BLaER1 treated with 17β-estradiol and CSF1 and Interleukin-3, amounts not matched to agents 10 nM and 100 nM (cell line): Measurements from ENCODE around the gene STK24.
"Not testable (repeated sequence)": the region's sequence is repeated elsewhere in the genome, so short reads cannot be mapped to it uniquely, and the experiment has no call there.

ENCODE experiments used
- H3K27ac ChIP-seq, 11 experiments: shearing (Covaris generic); formaldehyde crosslinking; 2 replicates each; pipeline ENCODE4 v1.8.1; 2022
- H3K27me3 ChIP-seq, 11 experiments: shearing (Covaris generic); formaldehyde crosslinking; 2 replicates each; pipeline ENCODE4 v1.8.1; 2022
- H3K36me3 ChIP-seq, 11 experiments: shearing (Covaris generic); formaldehyde crosslinking; 2 replicates each; pipeline ENCODE4 v1.8.1; 2022
- H3K4me1 ChIP-seq, 10 experiments: shearing (Covaris generic); formaldehyde crosslinking; 2 replicates each; pipeline ENCODE4 v1.8.1; 2022
- H3K4me2 ChIP-seq, 11 experiments: shearing (Covaris generic); formaldehyde crosslinking; 2 replicates each; pipeline ENCODE4 v1.8.1; 2022
- H3K4me3 ChIP-seq, 10 experiments: shearing (Covaris generic); formaldehyde crosslinking; 2 replicates each; pipeline ENCODE4 v1.8.1; 2022
- H3K9ac ChIP-seq, 11 experiments: shearing (Covaris generic); formaldehyde crosslinking; 2 replicates each; pipeline ENCODE4 v1.8.1; 2022
- H3K9me3 ChIP-seq, 11 experiments: shearing (Covaris generic); formaldehyde crosslinking; replicated peaks in 1 of 11; 2 replicates each; pipeline ENCODE4 v1.8.1; 2022
- H4K20me1 ChIP-seq, 11 experiments: shearing (Covaris generic); formaldehyde crosslinking; 2 replicates each; pipeline ENCODE4 v1.8.1; 2022
- Cebpa-rat ChIP-seq, 11 experiments: shearing (Covaris generic); IDR thresholded peaks; 2 replicates each; pipeline ENCODE4 v1.8.1; 2022

The STK24 gene

DNA sequence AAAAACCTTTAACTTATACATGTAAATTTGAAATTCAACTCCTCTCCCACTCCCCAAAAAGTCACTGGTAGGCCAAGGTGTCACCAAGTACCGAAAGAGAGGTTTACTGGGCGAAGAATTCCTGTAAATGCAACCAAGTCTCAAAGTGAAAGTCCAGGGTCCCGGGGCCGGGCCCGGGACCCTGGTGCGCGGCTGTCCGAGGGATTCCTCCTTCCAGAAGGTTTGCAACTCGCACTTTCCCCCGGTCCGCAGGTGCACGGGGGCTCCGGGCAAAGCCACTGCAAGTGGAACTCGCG lies 1.1 kb downstream of the STK24 start:
- H3K36me3 ChIP-seq, result peaks cover 0 to 5% (median 0%) of the 10 kb centered on the region in 11 experiments; a peak in 5 of 22 replicates
- peak overlapping the region; percentile 96 to 99 (median 98) for H3K9ac ChIP-seq
- H4K20me1 ChIP-seq, result peaks cover 49 to 59% (median 57%) of the 10 kb centered on the region in 11 experiments
- peak overlapping the region; percentile 98 to 100 (median 98) for H3K4me3 ChIP-seq
- H3K4me2 ChIP-seq, result peak overlapping the region; percentile 86 to 98 (median 94)
- H3K4me1 ChIP-seq, result peaks cover 51 to 61% (median 52%) of the 10 kb centered on the region in 10 experiments
- no peaks in the 10 kb centered on the region for H3K27me3 ChIP-seq
- no peaks in the 10 kb centered on the region for H3K9me3 ChIP-seq
- H3K27ac ChIP-seq, result peak overlapping the region; percentile 89 to 99 (median 97)
- no peak for TF ChIP-seq Cebpa-rat (IDR thresholded peaks at IDR 0.05)

DNA sequence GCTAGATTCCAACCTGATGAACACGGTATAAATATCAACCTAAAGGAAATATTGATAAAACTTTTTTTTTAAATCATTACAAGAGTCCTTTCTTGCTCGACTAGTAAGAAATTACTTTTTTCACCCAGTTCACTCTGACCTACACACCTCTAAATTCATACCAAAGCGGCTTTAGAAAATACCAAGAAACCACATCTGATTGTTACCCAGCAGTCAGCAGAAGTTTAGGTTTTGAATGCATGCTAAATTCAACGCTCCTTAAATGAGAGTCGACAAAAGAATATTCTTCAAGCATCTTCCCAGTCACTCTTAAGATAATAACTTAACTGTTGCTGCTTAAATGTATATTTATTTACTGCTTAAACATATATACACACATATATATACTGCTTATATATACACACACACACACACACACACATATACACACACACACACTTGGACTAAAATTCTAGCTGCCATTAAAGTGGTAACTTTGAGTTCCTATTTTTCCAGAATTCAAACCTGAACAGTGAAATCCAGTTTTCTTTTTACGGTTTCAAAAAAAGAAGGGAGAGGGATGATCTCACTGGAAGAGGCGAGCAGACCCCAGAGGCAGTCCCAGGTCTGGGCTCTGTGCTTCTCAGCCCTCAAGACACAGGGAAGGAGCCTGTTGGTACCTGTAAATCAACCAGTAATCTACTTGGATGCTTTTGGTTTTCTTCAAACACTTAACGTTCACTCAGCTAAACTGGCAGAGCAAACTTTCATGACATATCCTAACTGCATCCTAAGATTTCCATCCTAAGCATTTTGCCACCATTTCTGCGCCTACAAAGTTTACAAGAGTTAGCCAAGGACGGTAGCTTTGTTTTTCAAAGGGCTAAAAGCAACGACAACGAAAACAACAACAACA lies 1.7 kb downstream of the STK24 start:
- peak overlapping the region; percentile 86 to 98 (median 94) for H3K4me2 ChIP-seq
- H3K27ac ChIP-seq, result peak overlapping the region; percentile 89 to 99 (median 97)
- no peaks in the 10 kb centered on the region for H3K9me3 ChIP-seq
- peaks cover 53 to 65% (median 61%) of the 10 kb centered on the region in 11 experiments for H4K20me1 ChIP-seq
- H3K36me3 ChIP-seq, result peaks cover 0 to 5% (median 0%) of the 10 kb centered on the region in 11 experiments; a peak in 5 of 22 replicates
- H3K4me1 ChIP-seq, result peaks cover 57 to 62% (median 58%) of the 10 kb centered on the region in 10 experiments
- H3K27me3 ChIP-seq, result no peaks in the 10 kb centered on the region
- H3K9ac ChIP-seq, result peak overlapping the region; percentile 96 to 99 (median 98)
- peak overlapping the region; percentile 98 to 100 (median 98) for H3K4me3 ChIP-seq
- TF ChIP-seq Cebpa-rat (IDR thresholded peaks at IDR 0.05), result no peak

DNA sequence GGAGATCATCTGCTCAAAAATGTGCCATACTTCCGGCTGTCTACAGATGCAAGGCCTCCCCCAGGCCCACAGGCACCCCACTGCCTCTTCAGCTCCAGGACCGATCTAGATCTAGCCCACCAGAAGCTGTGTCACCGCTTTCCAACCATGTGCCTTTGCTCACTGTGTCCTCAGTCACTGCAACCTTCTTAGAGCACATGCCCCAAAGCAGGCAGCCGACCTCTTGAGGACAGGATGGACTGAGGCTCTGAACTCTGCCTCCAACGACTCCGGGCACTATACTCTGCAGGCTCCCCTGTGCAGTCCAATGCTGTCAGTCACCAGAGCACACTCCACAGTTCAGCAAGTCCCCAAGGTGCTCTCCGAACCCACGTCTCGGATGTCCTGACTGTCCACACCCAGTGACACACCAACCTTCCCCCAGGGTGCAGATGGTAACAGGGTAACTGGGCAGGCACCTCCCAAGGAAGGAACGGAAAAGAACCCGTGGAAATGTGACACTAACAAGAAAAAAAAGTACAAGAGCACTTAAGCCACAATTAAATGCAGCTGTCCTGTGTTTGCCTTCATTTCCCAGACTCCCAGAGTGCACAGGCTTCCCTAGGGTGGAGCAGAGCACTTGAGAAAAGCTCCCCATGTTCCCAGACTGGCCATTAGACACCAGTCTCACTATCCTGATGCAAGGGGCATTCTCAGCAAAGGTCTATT lies 4.8 kb downstream of the STK24 start:
- H3K9ac ChIP-seq, result peak overlapping the region; percentile 2 to 99 (median 63); a peak in 20 of 22 replicates
- peaks cover 80 to 84% (median 80%) of the 10 kb centered on the region in 10 experiments for H3K4me1 ChIP-seq
- H3K4me3 ChIP-seq, result peak overlapping the region in 8 of 10 experiments; percentile 18 to 99 (median 98); a peak in 16 of 20 replicates
- TF ChIP-seq Cebpa-rat (IDR thresholded peaks at IDR 0.05), result no peak
- peak overlapping the region; percentile 86 to 98 (median 94) for H3K4me2 ChIP-seq
- H3K9me3 ChIP-seq, result peaks cover 0 to 15% (median 9%) of the 10 kb centered on the region in 11 experiments; a peak in 15 of 22 replicates
- H4K20me1 ChIP-seq, result peaks cover 53 to 96% (median 73%) of the 10 kb centered on the region in 11 experiments
- H3K27me3 ChIP-seq, result no peaks in the 10 kb centered on the region
- H3K36me3 ChIP-seq, result peaks cover 0 to 15% (median 8%) of the 10 kb centered on the region in 11 experiments; a peak in 9 of 22 replicates
- H3K27ac ChIP-seq, result peak overlapping the region in 10 of 11 experiments; percentile 54 to 98 (median 84); a peak in 21 of 22 replicates

DNA sequence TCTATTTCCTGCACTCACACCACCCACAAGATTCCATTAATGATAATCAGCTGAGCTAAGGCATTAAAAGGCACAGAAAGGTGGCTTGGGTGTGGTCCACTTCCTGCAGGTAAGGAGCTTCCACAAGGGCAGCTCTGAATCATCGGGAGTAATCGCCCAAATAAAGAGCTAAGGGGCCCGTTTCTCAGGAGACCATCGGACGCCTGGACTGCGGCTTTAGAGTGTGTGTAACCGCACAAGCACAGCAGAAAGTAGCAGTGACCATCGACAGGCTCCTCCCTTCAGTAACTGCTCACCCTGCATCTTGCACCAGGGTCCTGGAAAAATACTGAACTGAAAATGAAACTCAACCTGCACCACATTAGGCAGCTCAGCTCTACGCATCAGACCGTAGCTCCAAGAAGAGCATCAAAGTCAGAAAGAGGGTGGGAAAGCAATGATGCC lies 6.0 kb downstream of the STK24 start:
- Histone ChIP-seq H3K4me1 (peaks cover 92 to 95% (median 92%) of the 10 kb centered on the region in 10 experiments), H3K27ac (peak overlapping the region; percentile 36 to 98 (median 78); a peak in 21 of 22 replicates)
- no peak for TF ChIP-seq Cebpa-rat (IDR thresholded peaks at IDR 0.05)

DNA sequence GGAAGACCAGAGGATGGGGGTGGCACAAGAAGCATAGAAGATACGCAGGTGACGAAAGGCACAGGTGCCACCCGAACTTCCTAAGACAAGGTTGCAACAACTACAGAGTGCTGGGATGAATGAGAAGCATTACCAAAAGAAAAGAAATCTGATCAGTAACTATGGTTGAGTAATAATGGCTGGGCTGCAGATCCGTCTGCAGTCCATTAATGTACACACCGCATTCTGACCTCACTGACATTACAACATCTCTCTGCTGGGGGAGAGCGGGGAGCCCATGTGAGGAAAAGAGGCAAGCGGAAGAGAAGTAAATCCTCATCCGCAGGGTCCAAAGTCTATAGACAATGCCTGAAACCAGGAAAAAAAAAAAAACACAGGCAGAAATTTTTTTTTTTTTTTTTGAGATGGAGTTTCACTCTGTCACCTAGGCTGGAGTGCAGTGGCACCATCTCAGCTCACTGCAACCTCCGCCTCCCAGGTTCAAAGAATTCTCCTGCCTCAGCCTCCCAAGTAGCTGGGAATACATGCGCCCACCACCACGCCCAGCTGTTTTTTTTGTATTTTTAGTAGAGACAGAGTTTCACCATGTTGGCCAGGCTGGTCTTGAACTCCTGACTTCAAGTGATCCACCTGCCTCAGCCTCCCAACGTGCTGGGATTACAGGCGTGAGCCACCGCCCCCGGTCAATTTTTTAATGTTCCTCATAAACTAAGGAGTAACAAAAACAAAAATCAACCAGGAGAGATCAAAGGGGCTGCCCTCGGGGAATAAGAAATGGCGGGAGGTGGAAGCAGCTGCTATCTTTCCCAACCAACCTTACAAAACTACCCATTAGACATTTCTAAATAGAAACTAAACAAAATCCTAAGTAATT lies 7.2 kb downstream of the STK24 start:
- H3K4me3 ChIP-seq, result peak overlapping the region in 5 of 10 experiments; percentile 98 to 99 (median 98); a peak in 5 of 20 replicates
- peaks cover 0 to 23% (median 13%) of the 10 kb centered on the region in 11 experiments; a peak in 13 of 22 replicates for H3K36me3 ChIP-seq
- TF ChIP-seq Cebpa-rat (IDR thresholded peaks at IDR 0.05), result 0 out of 22 replicates have a peak, but pooled peaks of 2 of the 11 experiments have one; percentile 17 to 29
- H3K27me3 ChIP-seq, result not testable (repeated sequence)
- H3K9me3 ChIP-seq, result peaks cover 0 to 15% (median 9%) of the 10 kb centered on the region in 11 experiments; a peak in 15 of 22 replicates
- peak overlapping the region; percentile 86 to 98 (median 94) for H3K4me2 ChIP-seq
- H3K27ac ChIP-seq, result peak overlapping the region; percentile 36 to 98 (median 78); a peak in 21 of 22 replicates
- H3K9ac ChIP-seq, result peak overlapping the region; percentile 36 to 99 (median 63); a peak in 18 of 22 replicates
- H3K4me1 ChIP-seq, result peaks cover 100% of the 10 kb centered on the region in 10 experiments
- H4K20me1 ChIP-seq, result peaks cover 48 to 100% (median 77%) of the 10 kb centered on the region in 11 experiments

More for the DNA sequence above, 6.0 kb downstream of the STK24 start:
- Histone ChIP-seq H3K36me3 (peaks cover 0 to 22% (median 8%) of the 10 kb centered on the region in 11 experiments; a peak in 9 of 22 replicates), H3K9ac (peak overlapping the region; percentile 36 to 99 (median 63)), H3K9me3 (peaks cover 0 to 15% (median 9%) of the 10 kb centered on the region in 11 experiments; a peak in 15 of 22 replicates), H3K4me3 (peak overlapping the region; percentile 36 to 99 (median 98); a peak in 18 of 20 replicates), H3K27me3 (no peaks in the 10 kb centered on the region), H4K20me1 (peaks cover 48 to 100% (median 77%) of the 10 kb centered on the region in 11 experiments), H3K4me2 (peak overlapping the region; percentile 86 to 98 (median 94))

DNA sequence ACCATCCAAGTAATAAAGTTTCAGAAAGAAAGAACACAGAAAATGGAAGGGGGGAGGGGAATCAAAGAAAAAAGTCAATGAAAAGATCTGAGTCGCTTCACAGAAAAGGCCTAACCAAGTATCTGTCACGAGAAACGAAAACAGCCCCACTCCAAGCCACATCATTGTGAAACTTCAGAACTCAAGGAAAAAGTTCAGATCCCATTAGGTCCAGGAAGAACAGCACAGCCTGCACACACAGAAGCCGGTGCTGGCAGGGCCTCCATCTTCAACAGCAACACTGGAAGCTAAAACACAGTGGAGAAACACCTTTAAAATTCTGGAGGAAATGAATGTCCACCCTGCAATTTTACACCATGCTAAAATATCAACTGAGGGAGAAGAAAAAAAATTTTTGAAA lies 8.0 kb downstream of the STK24 start:
- no peak for TF ChIP-seq Cebpa-rat (IDR thresholded peaks at IDR 0.05)
- Histone ChIP-seq H3K9me3 (peaks cover 0 to 15% (median 9%) of the 10 kb centered on the region in 11 experiments; a peak in 15 of 22 replicates), H3K4me2 (peak overlapping the region; percentile 86 to 98 (median 94); a peak in 21 of 22 replicates), H4K20me1 (peaks cover 48 to 100% (median 77%) of the 10 kb centered on the region in 11 experiments), H3K27me3 (no peaks in the 10 kb centered on the region), H3K36me3 (peaks cover 0 to 18% (median 8%) of the 10 kb centered on the region in 11 experiments; a peak in 13 of 22 replicates), H3K27ac (peak overlapping the region in 9 of 11 experiments; percentile 62 to 98 (median 89); a peak in 17 of 22 replicates), H3K4me3 (peak overlapping the region in 4 of 10 experiments; percentile 10 to 17 (median 12); a peak in 4 of 20 replicates), H3K4me1 (peaks cover 100% of the 10 kb centered on the region in 10 experiments), H3K9ac (peak overlapping the region in 4 of 11 experiments; percentile 74 to 99 (median 87); a peak in 6 of 22 replicates)

DNA sequence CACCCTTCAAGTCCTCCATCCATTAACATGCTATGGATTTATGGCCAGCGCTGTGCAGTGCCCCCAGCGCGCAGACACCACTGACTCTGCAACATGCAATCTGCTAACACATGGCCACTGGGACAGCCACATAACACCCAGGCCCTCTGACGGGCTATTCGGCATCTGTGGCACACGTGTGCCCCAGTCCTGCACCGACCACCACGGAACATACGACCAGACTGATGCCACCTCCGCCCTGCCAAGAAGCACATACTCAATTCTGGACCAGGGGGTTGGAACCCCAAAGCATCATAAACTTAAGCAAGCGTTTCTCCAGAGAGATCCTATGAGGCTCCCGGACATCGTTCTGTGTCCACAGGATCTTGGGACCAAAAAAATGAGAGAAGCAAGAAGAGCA lies 9.8 kb downstream of the STK24 start:
- no peaks in the 10 kb centered on the region for H3K27me3 ChIP-seq
- H3K4me1 ChIP-seq, result peaks cover 99 to 100% (median 100%) of the 10 kb centered on the region in 10 experiments
- H3K4me2 ChIP-seq, result peak overlapping the region; percentile 86 to 98 (median 94)
- peaks cover 0 to 22% (median 8%) of the 10 kb centered on the region in 11 experiments; a peak in 13 of 22 replicates for H3K36me3 ChIP-seq
- H3K27ac ChIP-seq, result peak overlapping the region in 10 of 11 experiments; percentile 59 to 98 (median 84); a peak in 19 of 22 replicates
- H3K9ac ChIP-seq, result peak overlapping the region in 10 of 11 experiments; percentile 56 to 75 (median 68); a peak in 17 of 22 replicates
- TF ChIP-seq Cebpa-rat (IDR thresholded peaks at IDR 0.05), result no peak
- H3K9me3 ChIP-seq, result peaks cover 0 to 15% (median 9%) of the 10 kb centered on the region in 11 experiments; a peak in 15 of 22 replicates
- H4K20me1 ChIP-seq, result peaks cover 51 to 100% (median 76%) of the 10 kb centered on the region in 11 experiments
- peak overlapping the region in 9 of 10 experiments; percentile 5 to 47 (median 40); a peak in 10 of 20 replicates for H3K4me3 ChIP-seq
